ENCODE data around the gene UFD1.

The UFD1 gene

GRCh38 chr22:19478901-19479354 lies at the start of gene UFD1:
UFD1 (minus strand) TSS chr22:19479193; CDS start chr22:19479085, 108 bp downstream.
- DNase-seq (ENCODE audit: low spot score) (peak; percentile 58), FAIRE-seq (no peak)

- FAIRE-seq (no peak), DNase-seq (ENCODE audit: low spot score) (peak; percentile 49)
Measured at GRCh38 chr22:19527861-19528417, 48.9 kb upstream of the UFD1 start.

GRCh38 chr22:19527321-19527721 lies 48.3 kb upstream of the UFD1 start:
- DNase-seq (ENCODE audit: low spot score) = no peak

GRCh38 chr22:19526702-19527111 lies 47.7 kb upstream of the UFD1 start:
- FAIRE-seq (no peak), DNase-seq (ENCODE audit: low spot score) (no peak)

More at GRCh38 chr22:19527321-19527721, 48.3 kb upstream of the UFD1 start:
- FAIRE-seq = no peak

GRCh38 chr22:19526076-19526701 lies 47.2 kb upstream of the UFD1 start:
- DNase-seq (ENCODE audit: low spot score) (no peak), FAIRE-seq (no peak)

- no peak for DNase-seq (ENCODE audit: low spot score)
- no peak for FAIRE-seq
Measured at GRCh38 chr22:19525666-19526065, 46.7 kb upstream of the UFD1 start.

GRCh38 chr22:19525116-19525660 lies 46.2 kb upstream of the UFD1 start:
- no peak for DNase-seq (ENCODE audit: low spot score)
- no peak for FAIRE-seq

- no peak for FAIRE-seq
- DNase-seq (ENCODE audit: low spot score) = no peak
Measured at GRCh38 chr22:19524170-19525115, 45.5 kb upstream of the UFD1 start, which contains the start of gene CLDN5. CLDN5 (minus strand) TSS chr22:19524410; CDS start chr22:19524255, 155 bp downstream.

GRCh38 chr22:19523240-19524169 lies 44.5 kb upstream of the UFD1 start:
- FAIRE-seq = no peak

GRCh38 chr22:19522881-19523239 lies 43.9 kb upstream of the UFD1 start:
- no peak for DNase-seq (ENCODE audit: low spot score)
- FAIRE-seq = no peak

More at GRCh38 chr22:19523240-19524169, 44.5 kb upstream of the UFD1 start:
- no peak for DNase-seq (ENCODE audit: low spot score)

GRCh38 chr22:19522190-19522880 lies 43.3 kb upstream of the UFD1 start:
- DNase-seq (ENCODE audit: low spot score) = no peak
- no peak for FAIRE-seq

GRCh38 chr22:19520566-19521305 lies 41.7 kb upstream of the UFD1 start:
- DNase-seq (ENCODE audit: low spot score) = no peak
- FAIRE-seq = no peak

- FAIRE-seq = no peak
Measured at GRCh38 chr22:19520007-19520406, 41.0 kb upstream of the UFD1 start.

GRCh38 chr22:19519041-19519926 lies 40.3 kb upstream of the UFD1 start:
- DNase-seq (ENCODE audit: low spot score) (no peak), FAIRE-seq (no peak)

More at GRCh38 chr22:19520007-19520406, 41.0 kb upstream of the UFD1 start:
- no peak for DNase-seq (ENCODE audit: low spot score)

- no peak for FAIRE-seq
Measured at GRCh38 chr22:19518635-19519034, 39.6 kb upstream of the UFD1 start.

GRCh38 chr22:19517919-19518611 lies 39.1 kb upstream of the UFD1 start:
- FAIRE-seq = no peak
- no peak for DNase-seq (ENCODE audit: low spot score)

More at GRCh38 chr22:19518635-19519034, 39.6 kb upstream of the UFD1 start:
- DNase-seq (ENCODE audit: low spot score) = no peak

- no peak for FAIRE-seq
- no peak for DNase-seq (ENCODE audit: low spot score)
Measured at GRCh38 chr22:19517171-19517500, 38.1 kb upstream of the UFD1 start.

All from RCC 7860 (cell line).